Nephron (organoid): ENCODE measurements around the gene MMP11.

Experiments used
- H3K27ac Mint-ChIP-seq, 3 experiments: 2 replicates each; pipeline ENCODE4 v1.8.0; 2020; ENCODE audit warnings: mixed read lengths in 3 of 3, mild to moderate bottlenecking in 2 of 3, moderate library complexity in 1 of 3
- H3K27me3 Mint-ChIP-seq: 2 replicates; pipeline ENCODE4 v1.8.0; 2021; ENCODE audit warnings: low read depth, mild to moderate bottlenecking, moderate library complexity, mixed read lengths
- H3K36me3 Mint-ChIP-seq: 2 replicates; pipeline ENCODE4 v1.8.0; 2020; ENCODE audit warnings: low read depth, mixed read lengths
- H3K4me1 Mint-ChIP-seq: 2 replicates; pipeline ENCODE4 v1.8.0; 2020; ENCODE audit warnings: mixed read lengths
- H3K4me3 Mint-ChIP-seq, 3 experiments: 2 replicates each; pipeline ENCODE4 v1.8.0; 2020; ENCODE audit warnings: mild to moderate bottlenecking in 3 of 3, mixed read lengths in 3 of 3, moderate library complexity in 2 of 3
- H3K9me3 Mint-ChIP-seq: 2 replicates; pipeline ENCODE4 v1.8.0; 2020; ENCODE audit warnings: mixed read lengths
- TF ChIP-seq, protein P1 (sequence below), 3 experiments: fragments of 200-600 bp; sonication (generic); IDR thresholded peaks; one replicate each; pipeline ENCODE4 v1.5.0; 2021; ENCODE audit warnings: antibody characterized with exemption in 3 of 3; ENCODE audit not compliant: unreplicated experiment in 3 of 3

Gene MMP11

DNA sequence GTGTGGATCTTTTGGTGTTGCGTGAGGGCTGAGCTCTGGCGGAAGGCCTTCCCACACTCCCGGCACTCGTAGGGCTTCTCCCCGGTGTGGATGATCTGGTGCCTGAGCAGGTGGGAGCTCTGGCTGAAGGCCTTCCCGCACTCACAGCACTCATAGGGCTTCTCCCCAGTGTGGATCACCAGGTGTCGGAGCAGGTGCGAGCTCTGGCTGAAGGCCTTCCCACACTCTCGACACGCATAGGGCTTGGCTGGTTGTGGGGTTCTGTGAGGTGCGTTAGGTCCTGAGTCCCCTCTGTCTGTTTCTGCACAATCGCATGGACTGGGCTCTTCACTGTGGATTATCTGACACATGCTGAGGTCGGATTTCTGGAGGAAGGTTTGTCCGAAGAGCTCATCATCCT lies 28.2 kb upstream of the MMP11 start:
- Mint-ChIP-seq H3K36me3 (peaks cover 38% of the 10 kb centered on the region), H3K4me3 (no peak overlapping the region), H3K27ac (peak overlapping the region in 1 of 3 experiments; percentile 92), H3K4me1 (peaks cover 29% of the 10 kb centered on the region), H3K27me3 (no peaks in the 10 kb centered on the region), H3K9me3 (no peaks in the 10 kb centered on the region)
- TF ChIP-seq, protein P1, sequence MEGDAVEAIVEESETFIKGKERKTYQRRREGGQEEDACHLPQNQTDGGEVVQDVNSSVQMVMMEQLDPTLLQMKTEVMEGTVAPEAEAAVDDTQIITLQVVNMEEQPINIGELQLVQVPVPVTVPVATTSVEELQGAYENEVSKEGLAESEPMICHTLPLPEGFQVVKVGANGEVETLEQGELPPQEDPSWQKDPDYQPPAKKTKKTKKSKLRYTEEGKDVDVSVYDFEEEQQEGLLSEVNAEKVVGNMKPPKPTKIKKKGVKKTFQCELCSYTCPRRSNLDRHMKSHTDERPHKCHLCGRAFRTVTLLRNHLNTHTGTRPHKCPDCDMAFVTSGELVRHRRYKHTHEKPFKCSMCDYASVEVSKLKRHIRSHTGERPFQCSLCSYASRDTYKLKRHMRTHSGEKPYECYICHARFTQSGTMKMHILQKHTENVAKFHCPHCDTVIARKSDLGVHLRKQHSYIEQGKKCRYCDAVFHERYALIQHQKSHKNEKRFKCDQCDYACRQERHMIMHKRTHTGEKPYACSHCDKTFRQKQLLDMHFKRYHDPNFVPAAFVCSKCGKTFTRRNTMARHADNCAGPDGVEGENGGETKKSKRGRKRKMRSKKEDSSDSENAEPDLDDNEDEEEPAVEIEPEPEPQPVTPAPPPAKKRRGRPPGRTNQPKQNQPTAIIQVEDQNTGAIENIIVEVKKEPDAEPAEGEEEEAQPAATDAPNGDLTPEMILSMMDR (IDR thresholded peaks at IDR 0.05; ENCODE audit: unreplicated experiment in 3 of 3), result no peak

DNA sequence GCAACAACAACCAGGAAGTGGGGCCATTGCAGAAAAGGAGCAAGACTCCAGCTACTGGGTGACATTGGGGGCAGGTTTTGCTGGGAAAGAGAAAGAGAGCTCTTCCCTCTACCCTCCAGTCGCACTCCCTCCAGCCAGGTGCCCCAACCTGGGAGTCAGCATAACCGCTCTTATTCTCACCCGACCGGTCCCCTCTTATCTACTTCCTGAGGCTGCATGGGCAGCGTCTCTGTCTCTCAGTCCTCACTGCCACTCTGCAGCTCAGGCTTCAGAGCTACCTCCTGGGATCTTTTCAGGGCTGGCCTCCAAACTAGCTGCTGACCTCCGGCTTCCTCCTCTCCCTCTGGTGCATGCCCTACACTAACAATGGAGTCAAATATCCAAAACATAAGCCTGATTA lies 26.9 kb upstream of the MMP11 start:
- peaks cover 37% of the 10 kb centered on the region for H3K36me3 Mint-ChIP-seq

DNA sequence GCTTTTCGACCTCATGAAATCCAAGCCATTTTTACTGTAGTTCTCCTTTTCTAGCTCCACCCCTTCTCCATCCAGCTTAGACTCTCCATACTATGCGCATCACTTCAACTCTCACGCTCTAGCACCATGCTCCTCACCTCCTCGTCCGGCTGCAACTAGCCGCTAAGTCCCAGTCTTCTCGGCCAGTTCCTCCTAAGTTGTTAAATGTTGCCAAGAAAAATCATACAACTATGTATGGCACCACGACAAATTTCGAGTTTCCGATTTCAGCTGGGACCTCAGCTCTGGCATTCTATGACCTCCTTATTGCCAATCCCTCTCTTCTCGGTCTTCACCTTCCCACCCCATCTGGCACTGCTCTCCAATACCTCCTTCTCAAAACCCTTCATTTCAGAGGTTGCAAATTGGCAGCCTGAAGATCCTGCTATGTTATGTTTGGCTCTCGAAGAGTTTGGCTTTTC lies 22.8 kb upstream of the MMP11 start:
- Mint-ChIP-seq H3K4me1 (peaks cover 21% of the 10 kb centered on the region), H3K27ac (peak overlapping the region; percentile 12 to 50 (median 40)), H3K9me3 (no peaks in the 10 kb centered on the region), H3K4me3 (peak overlapping the region; percentile 88 to 94 (median 89)), H3K27me3 (no peaks in the 10 kb centered on the region), H3K36me3 (peaks cover 15% of the 10 kb centered on the region)
- TF ChIP-seq, protein P1 (IDR thresholded peaks at IDR 0.05; ENCODE audit: unreplicated experiment in 3 of 3), result no peak

More for the DNA sequence above, 26.9 kb upstream of the MMP11 start:
- TF ChIP-seq, protein P1 (IDR thresholded peaks at IDR 0.05; ENCODE audit: unreplicated experiment in 3 of 3), result no peak
- no peak overlapping the region for H3K27ac Mint-ChIP-seq
- H3K4me3 Mint-ChIP-seq, result no peak overlapping the region
- no peaks in the 10 kb centered on the region for H3K27me3 Mint-ChIP-seq
- H3K4me1 Mint-ChIP-seq, result peaks cover 40% of the 10 kb centered on the region
- H3K9me3 Mint-ChIP-seq, result no peaks in the 10 kb centered on the region

DNA sequence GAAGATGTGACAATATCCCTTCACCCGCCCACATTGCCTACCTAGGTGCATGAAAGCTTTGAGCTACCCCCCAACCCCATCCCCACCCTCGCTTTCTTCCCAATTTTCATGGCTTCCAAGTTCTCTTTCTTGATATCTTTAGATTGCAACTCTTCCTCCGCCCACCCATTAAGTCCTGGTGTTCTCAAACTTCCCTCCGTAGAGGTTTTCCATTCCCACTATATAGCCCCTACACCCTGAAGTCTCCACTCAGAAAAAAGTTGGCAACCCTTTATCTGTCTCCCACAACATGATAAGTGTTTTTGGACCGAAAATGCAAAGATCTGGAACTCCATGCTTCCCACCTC lies 22.3 kb upstream of the MMP11 start:
- Mint-ChIP-seq H3K36me3 (peaks cover 10% of the 10 kb centered on the region), H3K27me3 (no peaks in the 10 kb centered on the region), H3K4me3 (peak overlapping the region; percentile 88 to 94 (median 89)), H3K27ac (peak overlapping the region; percentile 12 to 50 (median 40)), H3K9me3 (no peaks in the 10 kb centered on the region), H3K4me1 (peaks cover 16% of the 10 kb centered on the region)
- TF ChIP-seq, protein P1 (IDR thresholded peaks at IDR 0.05; ENCODE audit: unreplicated experiment in 3 of 3), result no peak

DNA sequence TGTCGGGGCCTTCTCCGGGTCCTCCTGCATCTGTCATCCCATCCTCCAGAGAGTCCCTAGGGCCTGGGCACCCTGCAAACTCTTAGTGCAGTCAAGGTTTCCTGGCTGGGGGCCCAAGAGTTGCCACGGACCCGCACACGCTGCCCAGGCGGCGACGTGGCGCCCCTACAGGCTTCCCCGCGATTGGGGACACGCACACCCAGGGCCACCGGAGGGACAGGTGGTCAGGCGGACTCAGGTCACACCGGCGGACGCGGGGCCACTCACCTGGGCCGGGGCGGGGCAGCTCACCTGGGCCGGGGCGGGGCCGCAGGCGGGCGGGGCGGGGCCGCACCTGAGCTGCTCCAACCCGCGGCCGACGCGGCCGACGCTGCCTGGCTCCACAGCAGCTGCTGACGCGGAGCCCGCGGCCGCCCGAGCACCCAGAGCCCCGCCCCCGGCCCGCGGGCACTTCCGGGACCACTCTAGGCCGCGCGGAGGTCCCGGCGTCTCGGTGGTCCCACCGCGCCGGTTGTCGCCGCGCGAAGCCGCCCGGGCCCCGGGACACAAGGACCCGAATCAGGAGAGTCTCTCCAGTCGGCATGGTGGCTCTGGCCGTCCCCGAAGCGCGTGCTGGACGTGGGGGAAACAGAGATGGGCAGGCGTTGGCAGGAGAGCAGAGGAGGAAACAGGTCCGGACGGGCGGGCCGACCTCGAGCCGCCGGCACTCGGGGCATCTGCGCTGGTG lies 21.8 kb upstream of the MMP11 start, which contains the start of gene ZNF70:
ZNF70 (minus strand) TSS at position 399 of the 727 bp plus-strand sequence. CDS start 5,972 bp downstream, outside the sequence.
- Mint-ChIP-seq H3K9me3 (no peaks in the 10 kb centered on the region), H3K4me1 (peaks cover 16% of the 10 kb centered on the region), H3K4me3 (peak within 1 kb of the TSS; percentile 88 to 94 (median 89)), H3K36me3 (peaks cover 9% of the 10 kb centered on the region), H3K27me3 (no peaks in the 10 kb centered on the region), H3K27ac (peak within 1 kb of the TSS; percentile 68 to 88 (median 88))
- TF ChIP-seq, protein P1 (IDR thresholded peaks at IDR 0.05; ENCODE audit: unreplicated experiment in 3 of 3), result peak in 1 of 3 experiments; percentile 14
